Testis (tissue), 3 donors: ENCODE results near the gene HSPBP1. TPM values are rescaled to one million over a fixed set of nuclear protein-coding genes. Genes with fewer than 3 reads are reported as not detected.
A peak's percentile ranks its signal among the peaks of the same experiment; 100 is the strongest.

Experiments
- DNase-seq: peaks from one replicate; pipeline ENCODE4 v3.0.0-alpha.2; 2019
- H3K27ac ChIP-seq, 2 donors: fragments of 200-600 bp; sonication (generic); one replicate each; pipeline ENCODE4 v1.5.1; 2019
- H3K27me3 ChIP-seq: fragments of 200-600 bp; sonication (generic); one replicate; pipeline ENCODE4 v1.5.1; 2019
- H3K36me3 ChIP-seq: fragments of 200-600 bp; sonication (generic); one replicate; pipeline ENCODE4 v1.5.1; 2017; ENCODE audit warnings: low read depth; ENCODE audit errors: missing control alignments
- H3K4me1 ChIP-seq: fragments of 200-600 bp; sonication (generic); one replicate; pipeline ENCODE4 v1.5.1; 2019
- H3K4me3 ChIP-seq, 2 donors: fragments of 200-600 bp; sonication (generic); one replicate each; pipeline ENCODE4 v1.5.1; 2017 to 2019
- H3K9me3 ChIP-seq: fragments of 200-600 bp; sonication (generic); one replicate; pipeline ENCODE4 v1.5.1; 2017
- CTCF ChIP-seq, 3 experiments: fragments of 450-650 bp in 2 of 3; fragments of 200-600 bp in 1 of 3; sonication (generic) in 1 of 3; IDR thresholded peaks; one replicate each; pipeline ENCODE4 v1.5.1; 2016 to 2019; ENCODE audit warnings: antibody characterized with exemption in 3 of 3, mild to moderate bottlenecking in 2 of 3, moderate library complexity in 1 of 3
- POLR2A ChIP-seq: fragments of 450-650 bp; IDR thresholded peaks from one replicate; pipeline ENCODE4 v1.6.1; 2017; ENCODE audit warnings: antibody characterized with exemption, mild to moderate bottlenecking, moderate library complexity
- WGBS, 2 donors: methylation state at CpG; one replicate each; pipeline ENCODE4 v1.1.5; 2018; 5-methylcytosine and 5-hydroxymethylcytosine counted together
- intact Hi-C: fragments of 100-400 bp; cut with DNase I; formaldehyde crosslinking; loops from one replicate; pipeline ENCODE4 v1.15.1; 2023; ENCODE audit warnings: low total_unique reads
- polyA plus RNA-seq: library from polyadenylated mRNA; stranded (reverse); fragments of 350-450 nt; fragmentation: Illumina TruSeq; extraction: RNeasy Lipid Tissue Mini Kit (QIAGEN cat#74804); gene quantifications from one replicate; pipeline ENCODE4 v1.2.3, GENCODE V29; 2014; ENCODE audit warnings: low read depth, low replicate concordance; ENCODE audit not compliant: insufficient read depth
- total RNA-seq, 2 donors: library from RNA; depleted of rRNA; stranded (reverse); fragments of >200 nt; gene quantifications; one replicate each; pipeline ENCODE4 v1.2.3, GENCODE V29; 2016

HSPBP1 gene
- total and polyA plus RNA-seq, 3 donors from 2014 or later, result 42.7 to 48.2 (median 43.5) TPM

DNA sequence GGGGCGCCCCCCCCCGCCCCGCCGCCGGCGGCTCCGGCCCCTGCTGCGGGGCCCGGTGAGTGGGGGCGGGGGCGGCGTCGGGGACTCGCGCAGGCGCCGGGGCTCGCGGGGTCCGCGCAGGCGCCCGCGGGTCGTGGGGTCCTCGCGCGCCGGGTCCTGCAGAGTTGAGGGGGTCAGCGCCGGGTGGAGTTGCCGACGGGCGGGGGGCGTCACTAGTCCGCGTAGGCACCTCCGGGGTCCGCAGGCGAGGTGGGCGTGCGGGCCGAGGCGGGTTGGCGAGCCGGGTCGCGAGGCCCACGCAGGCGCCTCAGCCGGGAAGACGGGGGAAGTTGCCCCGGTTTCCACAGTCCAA, 21.5 kb downstream of the HSPBP1 start:
- intact Hi-C loops, result no loop called here
- no peaks in the 10 kb centered on the region for H3K36me3 ChIP-seq
- H3K4me1 ChIP-seq, result peaks cover 31% of the 10 kb centered on the region
- H3K9me3 ChIP-seq, result no peaks in the 10 kb centered on the region
- 1% methylated on average over 47 of the region's 53 CpGs; no CpG with 5 or more reads in 1 of the 2 donors for WGBS, 2 donors
- no peak for DNase-seq
- no peaks in the 10 kb centered on the region for H3K27me3 ChIP-seq
- TF ChIP-seq CTCF (IDR thresholded peaks at IDR 0.05), result no peak
- no peak for TF ChIP-seq POLR2A
- H3K27ac ChIP-seq, result peak overlapping the region; percentile 88 to 97
- peak overlapping the region; percentile 93 to 98 for H3K4me3 ChIP-seq

- H3K27ac ChIP-seq, result peak overlapping the region; percentile 76 to 97
- TF ChIP-seq POLR2A, result no peak
- no peak for TF ChIP-seq CTCF (IDR thresholded peaks at IDR 0.05)
- peaks cover 31% of the 10 kb centered on the region for H3K4me1 ChIP-seq
- no peaks in the 10 kb centered on the region for H3K27me3 ChIP-seq
- H3K9me3 ChIP-seq, result no peaks in the 10 kb centered on the region
- intact Hi-C loops, result no loop called here
- DNase-seq, result peak; percentile 27
- H3K36me3 ChIP-seq, result no peaks in the 10 kb centered on the region
- WGBS, 2 donors, result 1 to 2% methylated on average over 46 to 50 of the region's 51 CpGs
- H3K4me3 ChIP-seq, result peak overlapping the region; percentile 93 to 98
Observed at GRCh38 chr19:55257461-55258420, 22.2 kb downstream of the HSPBP1 start.

GRCh38 chr19:55256562-55257460, 23.1 kb downstream of the HSPBP1 start:
- intact Hi-C loops, result no loop called here
- TF ChIP-seq CTCF (IDR thresholded peaks at IDR 0.05) (no peak), POLR2A (no peak)
- Histone ChIP-seq H3K4me1 (peaks cover 31% of the 10 kb centered on the region), H3K27ac (peak overlapping the region; percentile 76 to 97), H3K4me3 (peak overlapping the region; percentile 93 to 98), H3K9me3 (no peaks in the 10 kb centered on the region), H3K36me3 (no peaks in the 10 kb centered on the region), H3K27me3 (no peaks in the 10 kb centered on the region)
- peak; percentile 63 for DNase-seq
- WGBS, 2 donors, result 14 to 17% methylated on average over 22 of the region's 22 CpGs

DNA sequence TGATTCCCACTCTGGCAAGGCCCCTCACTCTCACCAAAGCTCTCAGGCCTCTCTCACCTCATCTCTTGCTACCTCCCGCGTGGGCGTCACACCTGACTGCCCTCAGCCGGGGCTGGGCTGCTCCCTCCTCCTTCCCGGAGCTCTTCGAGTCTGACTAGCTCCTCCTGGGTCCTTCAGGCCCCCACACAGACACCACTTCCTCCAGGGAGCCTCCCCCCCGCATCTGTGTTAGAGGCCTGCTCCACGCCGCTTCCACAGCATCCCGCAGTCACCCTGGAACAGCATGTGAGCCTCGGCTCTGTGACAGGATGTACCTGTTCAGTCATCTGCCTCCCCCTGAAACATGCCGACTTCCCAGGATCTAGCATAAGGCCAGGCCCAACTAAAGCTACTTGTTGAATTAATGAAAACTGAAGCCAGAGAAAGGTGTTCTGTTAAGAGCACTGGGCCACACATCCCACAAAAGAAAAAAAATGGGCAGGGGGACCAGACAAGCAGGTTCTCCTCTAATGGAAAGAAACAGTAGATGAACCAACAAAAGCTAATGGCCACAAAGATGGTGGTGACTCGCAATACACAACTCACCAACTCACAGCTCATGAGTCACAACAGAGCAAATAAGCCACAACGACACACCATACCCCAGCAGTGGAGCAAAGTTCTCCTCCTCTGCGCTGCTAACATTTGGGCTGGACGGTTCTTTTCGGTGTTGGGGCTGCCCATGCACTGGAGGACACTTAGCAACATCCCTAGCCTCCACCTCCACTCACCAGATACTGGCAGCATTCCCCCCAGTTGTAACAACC, 24.1 kb downstream of the HSPBP1 start:
- peaks cover 31% of the 10 kb centered on the region for H3K4me1 ChIP-seq
- H3K27me3 ChIP-seq, result no peaks in the 10 kb centered on the region
- intact Hi-C loops, result no loop called here
- WGBS, 2 donors, result 38 to 43% methylated on average over 17 of the region's 17 CpGs
- H3K36me3 ChIP-seq, result no peaks in the 10 kb centered on the region
- H3K4me3 ChIP-seq, result no peak overlapping the region
- no peaks in the 10 kb centered on the region for H3K9me3 ChIP-seq
- TF ChIP-seq POLR2A, result no peak
- no peak for TF ChIP-seq CTCF (IDR thresholded peaks at IDR 0.05)
- H3K27ac ChIP-seq, result peak overlapping the region in 1 of 2 donors; percentile 23
- no peak for DNase-seq
